ENCODE results near the gene SHC2.

SHC2 gene

GRCh38 chr19:367963-368629 lies 92.7 kb downstream of the SHC2 start:
- no peaks in the 10 kb centered on the region for H3K27me3 ChIP-seq (ENCODE audit: control insufficient read depth, insufficient read depth, low read length)
- H3K9me3 ChIP-seq (ENCODE audit: control insufficient read depth, low read depth, low read length) = no peaks in the 10 kb centered on the region
- H3K4me3 ChIP-seq (ENCODE audit: low read length) = no peak overlapping the region
- no peaks in the 10 kb centered on the region for H3K4me1 ChIP-seq (ENCODE audit: control insufficient read depth, low read depth, low read length)
- no peak overlapping the region for H3K27ac ChIP-seq (ENCODE audit: low read length)
- no peak overlapping the region for H3K9ac ChIP-seq (ENCODE audit: low read length)
- H3K36me3 ChIP-seq (ENCODE audit: control insufficient read depth, low read depth, low read length) = no peaks in the 10 kb centered on the region

DNA sequence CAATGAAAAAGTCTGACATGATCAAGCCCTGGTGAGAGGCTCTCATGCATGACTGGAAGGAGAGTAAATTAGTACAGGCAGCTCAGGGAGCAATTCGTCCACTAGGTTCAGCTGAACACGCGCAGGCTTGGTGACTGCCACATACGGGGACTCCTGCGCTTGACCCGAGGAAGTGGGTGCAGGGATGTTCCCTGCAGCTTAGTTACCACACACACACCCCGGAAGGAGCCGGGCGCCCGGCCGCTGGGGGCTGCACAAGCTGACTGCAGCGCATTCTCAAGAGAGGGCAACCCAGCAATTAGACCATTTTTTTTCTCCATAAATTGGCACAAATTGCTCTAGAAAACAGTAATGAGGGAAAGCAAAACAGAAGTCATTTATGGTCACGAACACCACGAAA lies 93.3 kb downstream of the SHC2 start:
- no peaks in the 10 kb centered on the region for H3K9me3 ChIP-seq (ENCODE audit: control insufficient read depth, low read depth, low read length)
- H3K9ac ChIP-seq (ENCODE audit: low read length) = no peak overlapping the region
- no peak overlapping the region for H3K4me3 ChIP-seq (ENCODE audit: low read length)
- H3K4me1 ChIP-seq (ENCODE audit: control insufficient read depth, low read depth, low read length) = no peaks in the 10 kb centered on the region
- H3K27me3 ChIP-seq (ENCODE audit: control insufficient read depth, insufficient read depth, low read length) = no peaks in the 10 kb centered on the region
- H3K36me3 ChIP-seq (ENCODE audit: control insufficient read depth, low read depth, low read length) = no peaks in the 10 kb centered on the region
- H3K27ac ChIP-seq (ENCODE audit: low read length) = no peak overlapping the region

- no peaks in the 10 kb centered on the region for H3K9me3 ChIP-seq (ENCODE audit: control insufficient read depth, low read depth, low read length)
- H3K27me3 ChIP-seq (ENCODE audit: control insufficient read depth, insufficient read depth, low read length) = no peaks in the 10 kb centered on the region
- no peak overlapping the region for H3K9ac ChIP-seq (ENCODE audit: low read length)
- H3K4me3 ChIP-seq (ENCODE audit: low read length) = no peak overlapping the region
- H3K4me1 ChIP-seq (ENCODE audit: control insufficient read depth, low read depth, low read length) = no peaks in the 10 kb centered on the region
- H3K36me3 ChIP-seq (ENCODE audit: control insufficient read depth, low read depth, low read length) = no peaks in the 10 kb centered on the region
- no peak overlapping the region for H3K27ac ChIP-seq (ENCODE audit: low read length)
Measured at GRCh38 chr19:366951-367350, 93.9 kb downstream of the SHC2 start.
